ENCODE results near the gene BCKDHB.

Gene BCKDHB

DNA sequence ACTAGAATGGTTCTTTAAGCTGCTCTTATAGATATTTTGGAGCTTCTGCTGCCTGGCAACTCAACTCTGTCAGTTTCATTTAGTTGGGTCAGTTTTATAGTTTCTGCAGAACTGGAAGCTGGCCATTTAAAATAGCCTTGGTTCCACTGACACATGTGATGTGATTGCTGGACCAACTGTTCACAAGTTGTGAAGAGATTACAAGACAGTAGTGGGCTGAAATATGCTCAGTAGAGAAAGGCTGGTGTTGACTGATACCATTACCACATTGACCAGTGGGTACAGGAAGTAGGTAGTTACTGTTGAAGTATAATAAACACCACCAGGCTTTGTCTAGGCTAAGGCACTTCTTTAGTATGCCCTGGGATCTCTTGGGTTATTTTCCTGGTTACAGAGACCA is 39.0 kb downstream of the BCKDHB start:
- H3K4me3 ChIP-seq (ENCODE audit: low read length in 2 of 2), result no peak overlapping the region
- no peak overlapping the region for H3K9ac ChIP-seq (ENCODE audit: low read depth in 1 of 2, low read length in 2 of 2)
- peaks cover 3 to 5% of the 10 kb centered on the region in 2 donors for H3K36me3 ChIP-seq (ENCODE audit: control insufficient read depth in 2 of 2, insufficient read depth in 2 of 2, low read length in 2 of 2)
- no peaks in the 10 kb centered on the region for H3K27me3 ChIP-seq (ENCODE audit: control insufficient read depth in 2 of 2, insufficient read depth in 2 of 2, low read length in 2 of 2)
- no peak overlapping the region for H3K27ac ChIP-seq (ENCODE audit: low read depth in 2 of 2, low read length in 2 of 2)
- H3K4me1 ChIP-seq (ENCODE audit: control insufficient read depth in 2 of 2, insufficient read depth in 2 of 2, low read length in 2 of 2), result peaks cover 3 to 12% of the 10 kb centered on the region in 2 donors
- H3K9me3 ChIP-seq (ENCODE audit: control insufficient read depth in 2 of 2, low read length in 2 of 2), result no peaks in the 10 kb centered on the region

DNA sequence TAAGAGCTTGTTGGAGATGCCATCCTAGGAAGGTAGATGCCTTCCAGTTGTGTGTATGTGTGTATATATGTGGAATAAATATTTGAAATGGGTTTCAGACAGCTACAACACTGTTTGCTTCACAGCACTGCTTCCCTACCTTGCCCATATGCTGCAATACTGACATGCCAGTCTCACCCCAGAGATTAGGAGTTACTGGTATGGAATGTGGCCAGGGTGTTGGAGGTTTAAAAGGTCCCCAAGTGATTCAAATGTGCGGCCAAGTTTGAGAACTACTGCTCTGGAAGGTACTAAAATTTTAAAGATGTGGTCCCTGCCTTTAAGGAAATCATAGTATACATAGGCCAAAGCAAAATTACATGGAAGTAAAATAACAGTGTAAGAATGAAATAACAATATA is 39.5 kb downstream of the BCKDHB start:
- H3K4me3 ChIP-seq (ENCODE audit: low read length in 2 of 2), result no peak overlapping the region
- no peaks in the 10 kb centered on the region for H3K27me3 ChIP-seq (ENCODE audit: control insufficient read depth in 2 of 2, insufficient read depth in 2 of 2, low read length in 2 of 2)
- no peak overlapping the region for H3K9ac ChIP-seq (ENCODE audit: low read depth in 1 of 2, low read length in 2 of 2)
- peaks cover 3 to 12% of the 10 kb centered on the region in 2 donors for H3K4me1 ChIP-seq (ENCODE audit: control insufficient read depth in 2 of 2, insufficient read depth in 2 of 2, low read length in 2 of 2)
- H3K27ac ChIP-seq (ENCODE audit: low read depth in 2 of 2, low read length in 2 of 2), result no peak overlapping the region
- H3K36me3 ChIP-seq (ENCODE audit: control insufficient read depth in 2 of 2, insufficient read depth in 2 of 2, low read length in 2 of 2), result peaks cover 3 to 5% of the 10 kb centered on the region in 2 donors
- no peaks in the 10 kb centered on the region for H3K9me3 ChIP-seq (ENCODE audit: control insufficient read depth in 2 of 2, low read length in 2 of 2)

DNA sequence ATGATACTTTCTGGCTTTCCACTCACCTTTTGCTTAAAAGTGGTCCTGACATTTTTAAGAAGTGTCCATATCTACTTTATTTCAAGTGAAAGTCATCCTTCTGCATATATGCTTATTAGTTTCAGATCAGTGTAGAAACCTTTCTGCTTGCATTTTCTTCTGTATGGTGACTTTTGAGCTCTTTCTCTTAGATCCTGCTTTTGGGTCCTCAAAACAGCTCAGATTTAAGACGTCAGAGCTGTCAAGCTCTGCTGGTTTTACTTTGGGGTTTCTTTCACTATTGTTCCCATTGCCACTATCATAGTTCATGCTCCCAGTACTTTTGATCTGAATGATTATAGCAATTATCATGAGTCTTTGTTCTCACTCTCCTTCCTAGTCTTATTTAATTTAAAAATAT is 41.7 kb downstream of the BCKDHB start:
- Histone ChIP-seq H3K4me3 (ENCODE audit: low read length in 2 of 2) (no peak overlapping the region), H3K27ac (ENCODE audit: low read depth in 2 of 2, low read length in 2 of 2) (no peak overlapping the region), H3K9me3 (ENCODE audit: control insufficient read depth in 2 of 2, low read length in 2 of 2) (no peaks in the 10 kb centered on the region), H3K36me3 (ENCODE audit: control insufficient read depth in 2 of 2, insufficient read depth in 2 of 2, low read length in 2 of 2) (peaks cover 3 to 5% of the 10 kb centered on the region in 2 donors), H3K9ac (ENCODE audit: low read depth in 1 of 2, low read length in 2 of 2) (no peak overlapping the region), H3K4me1 (ENCODE audit: control insufficient read depth in 2 of 2, insufficient read depth in 2 of 2, low read length in 2 of 2) (peaks cover 3 to 5% of the 10 kb centered on the region in 2 donors), H3K27me3 (ENCODE audit: control insufficient read depth in 2 of 2, insufficient read depth in 2 of 2, low read length in 2 of 2) (no peaks in the 10 kb centered on the region)

DNA sequence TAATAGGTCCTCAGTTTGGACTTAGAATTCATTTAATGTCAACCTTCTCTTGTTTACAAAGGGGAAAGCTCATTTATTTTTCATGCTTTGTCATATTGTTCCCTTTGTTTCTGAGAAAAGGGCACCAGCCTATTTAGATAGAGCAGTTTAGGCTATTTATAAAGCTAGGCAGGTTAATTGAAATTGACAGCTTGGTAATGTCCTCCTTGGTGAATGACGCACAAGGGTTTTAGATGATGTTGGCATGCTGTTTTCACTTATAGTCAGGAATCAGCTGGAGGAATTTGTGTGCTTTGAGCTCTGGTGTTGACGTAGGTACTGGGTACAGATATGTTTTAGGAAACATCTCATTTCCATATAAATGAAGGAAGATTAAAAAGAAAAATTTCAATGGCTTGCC is 45.2 kb downstream of the BCKDHB start:
- peaks cover 0 to 4% of the 10 kb centered on the region in 2 donors for H3K36me3 ChIP-seq (ENCODE audit: control insufficient read depth in 2 of 2, insufficient read depth in 2 of 2, low read length in 2 of 2)
- no peak overlapping the region for H3K9ac ChIP-seq (ENCODE audit: low read depth in 1 of 2, low read length in 2 of 2)
- H3K9me3 ChIP-seq (ENCODE audit: control insufficient read depth in 2 of 2, low read length in 2 of 2), result no peaks in the 10 kb centered on the region
- H3K4me3 ChIP-seq (ENCODE audit: low read length in 2 of 2), result no peak overlapping the region
- H3K27ac ChIP-seq (ENCODE audit: low read depth in 2 of 2, low read length in 2 of 2), result no peak overlapping the region
- no peaks in the 10 kb centered on the region for H3K4me1 ChIP-seq (ENCODE audit: control insufficient read depth in 2 of 2, insufficient read depth in 2 of 2, low read length in 2 of 2)
- H3K27me3 ChIP-seq (ENCODE audit: control insufficient read depth in 2 of 2, insufficient read depth in 2 of 2, low read length in 2 of 2), result no peaks in the 10 kb centered on the region

DNA sequence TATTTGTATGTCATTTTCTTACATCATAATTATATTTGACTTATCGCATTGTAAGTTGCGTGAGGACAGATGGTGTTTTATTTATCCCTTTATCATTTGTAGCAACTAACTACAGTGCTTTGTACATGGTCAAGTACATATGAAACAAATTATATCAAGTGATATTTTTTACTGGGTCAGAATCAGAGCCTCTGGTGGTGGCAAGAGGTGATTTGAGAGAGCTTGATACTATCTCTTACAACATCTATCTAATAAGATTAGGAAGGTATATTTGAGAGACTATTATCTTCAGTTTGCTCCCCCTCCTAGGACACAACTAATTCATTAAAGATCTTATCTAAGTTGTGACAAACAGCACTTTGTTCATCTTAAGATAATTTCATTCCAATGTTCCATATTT is 47.7 kb downstream of the BCKDHB start:
- Histone ChIP-seq H3K27me3 (ENCODE audit: control insufficient read depth in 2 of 2, insufficient read depth in 2 of 2, low read length in 2 of 2) (no peaks in the 10 kb centered on the region), H3K9me3 (ENCODE audit: control insufficient read depth in 2 of 2, low read length in 2 of 2) (no peaks in the 10 kb centered on the region), H3K4me3 (ENCODE audit: low read length in 2 of 2) (no peak overlapping the region), H3K4me1 (ENCODE audit: control insufficient read depth in 2 of 2, insufficient read depth in 2 of 2, low read length in 2 of 2) (no peaks in the 10 kb centered on the region), H3K36me3 (ENCODE audit: control insufficient read depth in 2 of 2, insufficient read depth in 2 of 2, low read length in 2 of 2) (no peaks in the 10 kb centered on the region), H3K27ac (ENCODE audit: low read depth in 2 of 2, low read length in 2 of 2) (no peak overlapping the region), H3K9ac (ENCODE audit: low read depth in 1 of 2, low read length in 2 of 2) (no peak overlapping the region)

DNA sequence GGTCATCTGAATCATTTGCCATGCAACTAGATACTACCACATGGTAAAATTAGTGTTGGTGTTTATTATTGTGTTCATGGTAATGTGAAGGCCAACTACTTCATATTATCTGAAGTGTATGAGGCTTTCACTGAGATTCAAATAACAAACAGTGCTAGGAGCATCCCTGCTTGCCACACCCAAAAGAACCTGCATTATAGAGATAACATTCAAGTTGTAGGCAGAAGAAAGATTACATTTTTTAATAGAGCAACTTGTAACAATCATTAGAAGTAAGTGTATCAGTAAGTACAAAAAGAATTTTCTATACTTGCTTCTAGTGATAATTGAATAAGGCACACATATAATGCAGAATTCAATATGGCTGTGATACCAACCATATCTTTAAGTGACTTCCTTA is 49.8 kb downstream of the BCKDHB start:
- Histone ChIP-seq H3K36me3 (ENCODE audit: control insufficient read depth in 2 of 2, insufficient read depth in 2 of 2, low read length in 2 of 2) (no peaks in the 10 kb centered on the region), H3K27ac (ENCODE audit: low read depth in 2 of 2, low read length in 2 of 2) (no peak overlapping the region), H3K4me3 (ENCODE audit: low read length in 2 of 2) (no peak overlapping the region)

DNA sequence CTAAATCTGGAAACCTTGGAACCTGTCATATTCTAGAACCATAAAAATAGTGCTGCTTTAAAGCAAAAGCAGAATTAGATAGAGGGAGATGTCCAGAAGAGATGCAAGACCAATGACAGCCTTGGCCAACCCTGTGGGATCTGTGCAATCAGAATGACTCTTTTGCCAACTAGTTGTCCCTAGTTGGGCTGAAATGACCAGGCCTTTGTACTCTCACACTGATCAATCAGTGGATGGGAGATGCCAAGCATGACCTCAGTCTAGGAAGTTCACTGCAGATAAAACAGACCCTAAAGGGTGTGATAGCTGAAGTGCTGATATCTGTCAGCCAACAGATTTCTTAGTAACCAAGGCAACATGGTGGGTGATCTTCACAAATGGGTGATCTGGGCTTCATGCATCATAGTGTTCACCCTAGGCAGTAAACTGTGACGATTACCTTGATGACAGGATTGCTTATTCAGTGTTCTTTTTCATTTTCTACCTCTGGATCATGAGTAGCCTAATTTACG is 52.1 kb downstream of the BCKDHB start:
- Histone ChIP-seq H3K4me3 (ENCODE audit: low read length in 2 of 2) (no peak overlapping the region), H3K9ac (ENCODE audit: low read depth in 1 of 2, low read length in 2 of 2) (no peak overlapping the region), H3K36me3 (ENCODE audit: control insufficient read depth in 2 of 2, insufficient read depth in 2 of 2, low read length in 2 of 2) (no peaks in the 10 kb centered on the region), H3K9me3 (ENCODE audit: control insufficient read depth in 2 of 2, low read length in 2 of 2) (no peaks in the 10 kb centered on the region), H3K27me3 (ENCODE audit: control insufficient read depth in 2 of 2, insufficient read depth in 2 of 2, low read length in 2 of 2) (no peaks in the 10 kb centered on the region), H3K4me1 (ENCODE audit: control insufficient read depth in 2 of 2, insufficient read depth in 2 of 2, low read length in 2 of 2) (no peaks in the 10 kb centered on the region), H3K27ac (ENCODE audit: low read depth in 2 of 2, low read length in 2 of 2) (no peak overlapping the region)

More for the DNA sequence above, 49.8 kb downstream of the BCKDHB start:
- H3K27me3 ChIP-seq (ENCODE audit: control insufficient read depth in 2 of 2, insufficient read depth in 2 of 2, low read length in 2 of 2), result no peaks in the 10 kb centered on the region
- no peak overlapping the region for H3K9ac ChIP-seq (ENCODE audit: low read depth in 1 of 2, low read length in 2 of 2)
- H3K9me3 ChIP-seq (ENCODE audit: control insufficient read depth in 2 of 2, low read length in 2 of 2), result no peaks in the 10 kb centered on the region
- H3K4me1 ChIP-seq (ENCODE audit: control insufficient read depth in 2 of 2, insufficient read depth in 2 of 2, low read length in 2 of 2), result no peaks in the 10 kb centered on the region

DNA sequence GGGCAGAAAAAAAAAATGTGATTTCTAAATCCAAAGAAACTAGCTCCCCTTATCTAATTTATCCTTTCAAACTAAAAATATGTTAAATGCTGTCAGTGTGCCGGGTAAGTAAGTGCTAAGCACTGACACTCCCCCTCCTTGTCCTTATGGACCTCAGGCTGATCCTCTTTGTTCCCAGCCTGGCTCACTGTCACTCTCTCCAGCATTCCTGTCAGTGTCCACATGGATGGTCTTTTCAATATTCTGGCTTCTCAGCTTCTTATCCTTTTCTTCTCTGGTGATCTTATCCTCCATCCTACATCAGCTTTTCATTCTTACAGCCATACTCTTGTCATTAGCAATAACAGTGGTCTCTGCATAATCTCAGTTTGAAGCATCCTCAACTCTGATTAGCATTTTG is 55.0 kb downstream of the BCKDHB start:
- H3K27ac ChIP-seq (ENCODE audit: low read depth in 2 of 2, low read length in 2 of 2), result no peak overlapping the region
- no peaks in the 10 kb centered on the region for H3K9me3 ChIP-seq (ENCODE audit: control insufficient read depth in 2 of 2, low read length in 2 of 2)
- H3K36me3 ChIP-seq (ENCODE audit: control insufficient read depth in 2 of 2, insufficient read depth in 2 of 2, low read length in 2 of 2), result no peaks in the 10 kb centered on the region
- H3K4me3 ChIP-seq (ENCODE audit: low read length in 2 of 2), result no peak overlapping the region
- no peak overlapping the region for H3K9ac ChIP-seq (ENCODE audit: low read depth in 1 of 2, low read length in 2 of 2)
- H3K4me1 ChIP-seq (ENCODE audit: control insufficient read depth in 2 of 2, insufficient read depth in 2 of 2, low read length in 2 of 2), result no peaks in the 10 kb centered on the region
- H3K27me3 ChIP-seq (ENCODE audit: control insufficient read depth in 2 of 2, insufficient read depth in 2 of 2, low read length in 2 of 2), result no peaks in the 10 kb centered on the region

DNA sequence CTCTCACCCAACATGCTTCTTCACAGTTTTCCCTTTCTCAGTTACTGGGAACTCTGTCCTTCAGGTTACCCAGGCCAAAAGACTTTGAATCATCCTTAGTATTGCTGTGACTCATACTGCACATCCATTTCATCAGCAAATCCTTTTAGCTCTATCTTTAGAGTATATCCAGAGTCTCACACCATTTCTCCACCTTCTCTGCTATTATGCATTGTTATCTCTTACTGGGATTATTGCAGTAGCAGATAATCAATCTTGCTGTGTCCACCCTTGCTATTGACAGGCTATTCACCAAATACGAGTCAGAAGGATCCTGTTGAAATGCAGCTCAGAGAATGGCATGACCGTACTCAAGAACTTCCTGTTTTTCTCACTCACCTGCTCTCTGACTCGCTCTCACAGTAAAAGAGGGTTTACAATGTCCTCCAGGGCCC is 57.3 kb downstream of the BCKDHB start:
- no peak overlapping the region for H3K4me3 ChIP-seq (ENCODE audit: low read length in 2 of 2)
- no peak overlapping the region for H3K9ac ChIP-seq (ENCODE audit: low read depth in 1 of 2, low read length in 2 of 2)
- H3K27ac ChIP-seq (ENCODE audit: low read depth in 2 of 2, low read length in 2 of 2), result no peak overlapping the region
- no peaks in the 10 kb centered on the region for H3K4me1 ChIP-seq (ENCODE audit: control insufficient read depth in 2 of 2, insufficient read depth in 2 of 2, low read length in 2 of 2)
- H3K9me3 ChIP-seq (ENCODE audit: control insufficient read depth in 2 of 2, low read length in 2 of 2), result no peaks in the 10 kb centered on the region
- no peaks in the 10 kb centered on the region for H3K36me3 ChIP-seq (ENCODE audit: control insufficient read depth in 2 of 2, insufficient read depth in 2 of 2, low read length in 2 of 2)
- no peaks in the 10 kb centered on the region for H3K27me3 ChIP-seq (ENCODE audit: control insufficient read depth in 2 of 2, insufficient read depth in 2 of 2, low read length in 2 of 2)

DNA sequence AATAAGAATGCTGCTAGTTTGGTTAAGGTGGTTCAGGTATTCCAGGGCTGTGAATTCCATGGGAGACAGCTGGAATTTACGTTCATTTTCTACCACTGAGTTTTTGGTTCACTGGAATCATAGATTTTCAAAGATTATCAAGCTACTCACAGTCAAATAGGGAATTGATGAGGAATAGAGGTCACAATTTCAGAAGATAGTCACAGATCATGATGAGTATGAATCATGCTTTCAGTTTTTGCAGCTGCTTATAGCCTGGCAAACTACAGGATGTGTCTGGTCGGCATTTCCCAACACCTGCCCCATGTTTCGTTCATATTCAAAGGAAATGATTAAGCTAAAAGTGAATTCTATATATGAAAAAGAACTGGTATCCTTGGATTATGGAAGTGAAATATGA is 58.7 kb downstream of the BCKDHB start:
- no peak overlapping the region for H3K9ac ChIP-seq (ENCODE audit: low read depth in 1 of 2, low read length in 2 of 2)
- no peak overlapping the region for H3K4me3 ChIP-seq (ENCODE audit: low read length in 2 of 2)
- H3K27me3 ChIP-seq (ENCODE audit: control insufficient read depth in 2 of 2, insufficient read depth in 2 of 2, low read length in 2 of 2), result no peaks in the 10 kb centered on the region
- no peaks in the 10 kb centered on the region for H3K9me3 ChIP-seq (ENCODE audit: control insufficient read depth in 2 of 2, low read length in 2 of 2)
- no peaks in the 10 kb centered on the region for H3K36me3 ChIP-seq (ENCODE audit: control insufficient read depth in 2 of 2, insufficient read depth in 2 of 2, low read length in 2 of 2)
- no peak overlapping the region for H3K27ac ChIP-seq (ENCODE audit: low read depth in 2 of 2, low read length in 2 of 2)
- no peaks in the 10 kb centered on the region for H3K4me1 ChIP-seq (ENCODE audit: control insufficient read depth in 2 of 2, insufficient read depth in 2 of 2, low read length in 2 of 2)

DNA sequence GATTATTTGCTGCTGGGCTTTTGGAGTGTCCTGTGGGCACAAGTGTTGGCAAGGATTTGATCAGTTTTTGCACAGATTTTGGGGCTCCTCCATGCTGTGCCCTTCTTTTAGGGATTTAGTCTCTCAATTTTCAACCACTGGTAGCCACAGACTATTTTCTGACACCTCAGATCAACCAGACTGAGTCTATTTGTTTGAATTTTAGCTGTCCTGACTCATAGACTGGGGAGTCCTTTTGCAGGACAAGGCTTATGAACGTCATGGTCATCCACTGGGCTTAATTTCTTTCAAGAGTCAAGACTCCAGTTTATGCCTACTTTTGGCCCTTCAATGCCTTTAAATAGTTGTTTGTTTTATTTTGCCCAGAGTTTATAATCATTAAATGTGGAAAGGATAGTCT is 59.3 kb downstream of the BCKDHB start:
- Histone ChIP-seq H3K9ac (ENCODE audit: low read depth in 1 of 2, low read length in 2 of 2) (no peak overlapping the region), H3K36me3 (ENCODE audit: control insufficient read depth in 2 of 2, insufficient read depth in 2 of 2, low read length in 2 of 2) (no peaks in the 10 kb centered on the region), H3K27me3 (ENCODE audit: control insufficient read depth in 2 of 2, insufficient read depth in 2 of 2, low read length in 2 of 2) (no peaks in the 10 kb centered on the region), H3K4me3 (ENCODE audit: low read length in 2 of 2) (no peak overlapping the region), H3K4me1 (ENCODE audit: control insufficient read depth in 2 of 2, insufficient read depth in 2 of 2, low read length in 2 of 2) (no peaks in the 10 kb centered on the region), H3K9me3 (ENCODE audit: control insufficient read depth in 2 of 2, low read length in 2 of 2) (no peaks in the 10 kb centered on the region), H3K27ac (ENCODE audit: low read depth in 2 of 2, low read length in 2 of 2) (no peak overlapping the region)
